Liver (tissue), 9 donors: Measurements from ENCODE around the gene LRRN3. TPM values are rescaled to one million over a fixed set of nuclear protein-coding genes. Genes with fewer than 3 reads are reported as not detected.

Experiments used
- DNase-seq: peaks from one replicate; pipeline ENCODE4 v3.0.0-alpha.2; 2017; ENCODE audit warnings: low spot score
- H3K27ac ChIP-seq, 2 donors: one replicate each; pipeline ENCODE4 v1.7.0; 2013; ENCODE audit warnings: inconsistent platforms in 2 of 2, low read length in 2 of 2, control low read depth in 1 of 2, low read depth in 1 of 2, mild to moderate bottlenecking in 1 of 2
- H3K27me3 ChIP-seq, 4 donors: one replicate each; pipeline versions ENCODE4 v1.6.1 to v1.7.0; 2013; ENCODE audit warnings: low read length in 3 of 4, inconsistent platforms in 1 of 4, mild to moderate bottlenecking in 1 of 4, moderate library complexity in 1 of 4; ENCODE audit not compliant: control insufficient read depth in 4 of 4, insufficient read depth in 4 of 4
- H3K36me3 ChIP-seq, 4 donors: one replicate each; pipeline versions ENCODE4 v1.6.1 to v1.7.0; 2013; ENCODE audit warnings: low read length in 3 of 4, mild to moderate bottlenecking in 3 of 4, low read depth in 1 of 4, moderate library complexity in 1 of 4; ENCODE audit not compliant: control insufficient read depth in 4 of 4, insufficient read depth in 3 of 4
- H3K4me1 ChIP-seq, 4 donors: one replicate each; pipeline versions ENCODE4 v1.6.1 to v1.7.0; 2013; ENCODE audit warnings: low read length in 3 of 4, mild to moderate bottlenecking in 3 of 4, moderate library complexity in 1 of 4; ENCODE audit not compliant: control insufficient read depth in 4 of 4, insufficient read depth in 4 of 4
- H3K4me3 ChIP-seq, 3 donors: one replicate each; pipeline versions ENCODE4 v1.6.1 to v1.7.0; 2013; ENCODE audit warnings: low read length in 3 of 3, control low read depth in 1 of 3, low read depth in 1 of 3, mild to moderate bottlenecking in 1 of 3
- H3K9ac ChIP-seq, 2 donors: one replicate each; pipeline ENCODE4 v1.7.0; 2013; ENCODE audit warnings: low read length in 2 of 2, mild to moderate bottlenecking in 2 of 2, moderate library complexity in 2 of 2, control low read depth in 1 of 2, low read depth in 1 of 2
- H3K9me3 ChIP-seq, 4 donors: one replicate each; pipeline versions ENCODE4 v1.6.1 to v1.7.0; 2013; ENCODE audit warnings: low read length in 3 of 4; ENCODE audit not compliant: control insufficient read depth in 4 of 4
- ATF3 ChIP-seq: IDR thresholded peaks from 2 replicates; pipeline ENCODE4 v1.6.1; 2016; ENCODE audit warnings: antibody characterized with exemption
- CTCF ChIP-seq: fragments of 150-350 bp; IDR thresholded peaks from 2 replicates; pipeline ENCODE4 v1.5.1; 2017; ENCODE audit warnings: improper control_type of control experiment, low read depth, low read length; ENCODE audit not compliant: missing input control
- EGR1 ChIP-seq, 2 donors: IDR thresholded peaks; 2 replicates each; pipeline ENCODE4 v1.6.1; 2016 to 2018; ENCODE audit warnings: antibody characterized with exemption in 2 of 2, low read depth in 2 of 2
- FOXA1 ChIP-seq: IDR thresholded peaks from 2 replicates; pipeline ENCODE4 v1.6.1; 2016; ENCODE audit warnings: antibody characterized with exemption
- FOXA2 ChIP-seq: IDR thresholded peaks from 2 replicates; pipeline ENCODE4 v1.6.1; 2016; ENCODE audit warnings: antibody characterized with exemption
- GABPA ChIP-seq, 2 donors: IDR thresholded peaks in 1 of 2; conservative IDR thresholded peaks in 1 of 2; 2 replicates each; pipeline ENCODE4 v1.6.1; 2016; ENCODE audit warnings: antibody characterized with exemption in 2 of 2, mild to moderate bottlenecking in 1 of 2, moderate library complexity in 1 of 2
- HNF4A ChIP-seq, 2 donors: conservative IDR thresholded peaks; 2 replicates each; pipeline ENCODE4 v1.6.1; 2016; ENCODE audit warnings: antibody characterized with exemption in 2 of 2, mild to moderate bottlenecking in 2 of 2
- HNF4G ChIP-seq: IDR thresholded peaks from 2 replicates; pipeline ENCODE4 v1.6.1; 2016; ENCODE audit warnings: antibody characterized with exemption
- JUND ChIP-seq, 2 donors: IDR thresholded peaks; 2 replicates each; pipeline ENCODE4 v1.6.1; 2016; ENCODE audit warnings: antibody characterized with exemption in 2 of 2
- MAX ChIP-seq: IDR thresholded peaks from 2 replicates; pipeline ENCODE4 v1.6.1; 2016; ENCODE audit warnings: antibody characterized with exemption
- NR2F2 ChIP-seq: IDR thresholded peaks from 2 replicates; pipeline ENCODE4 v1.6.1; 2016; ENCODE audit warnings: antibody characterized with exemption
- RAD21 ChIP-seq, 2 donors: IDR thresholded peaks; 2 replicates each; pipeline ENCODE4 v1.6.1; 2016; ENCODE audit warnings: antibody characterized with exemption in 2 of 2, mild to moderate bottlenecking in 2 of 2
- REST ChIP-seq: IDR thresholded peaks from 2 replicates; pipeline ENCODE4 v1.6.1; 2016; ENCODE audit warnings: antibody characterized with exemption, mild to moderate bottlenecking
- RXRA ChIP-seq, 2 donors: IDR thresholded peaks; 2 replicates each; pipeline ENCODE4 v1.6.1; 2017 to 2018; ENCODE audit warnings: antibody characterized with exemption in 2 of 2, mild to moderate bottlenecking in 1 of 2
- SP1 ChIP-seq: IDR thresholded peaks from 2 replicates; pipeline ENCODE4 v1.6.1; 2018; ENCODE audit warnings: antibody characterized with exemption, mild to moderate bottlenecking
- TAF1 ChIP-seq: conservative IDR thresholded peaks from 2 replicates; pipeline ENCODE4 v1.6.1; 2016; ENCODE audit warnings: antibody characterized with exemption, mild to moderate bottlenecking
- YY1 ChIP-seq: IDR thresholded peaks from 2 replicates; pipeline ENCODE4 v1.6.1; 2016; ENCODE audit warnings: antibody characterized with exemption, mild to moderate bottlenecking
- ZBTB33 ChIP-seq: IDR thresholded peaks from 2 replicates; pipeline ENCODE4 v1.6.1; 2016; ENCODE audit warnings: antibody characterized with exemption
- WGBS: extraction: QIAGEN DNeasy Blood & Tissue Kit; methylation state at CpG from one replicate; pipeline ENCODE4 v1.1.7; 2013; 5-methylcytosine and 5-hydroxymethylcytosine counted together
- polyA plus RNA-seq, 2 donors: library from polyadenylated mRNA; stranded (reverse) in 1 of 2; unstranded in 1 of 2; fragments of 200-250 nt in 1 of 2; fragments of >200 nt in 1 of 2; fragmentation: Nextera tagmentation in 1 of 2; extraction: Ambion mirVana in 1 of 2; gene quantifications; one replicate each; pipeline versions ENCODE4 v1.2.1 to v1.2.3, GENCODE V29; 2013 to 2015
- total RNA-seq, 2 donors: library from RNA; depleted of rRNA; stranded (reverse); fragments of >200 nt; gene quantifications; one replicate each; pipeline ENCODE4 v1.2.3, GENCODE V29; 2014
- donor health status: healthy.
- donor health status: healthy.
- donor health status: healthy.
- donor health status: healthy.
- donor health status: healthy.

LRRN3 gene
- total and polyA plus RNA-seq, 4 donors, result 0.18 to 1.1 (median 0.32) TPM

GRCh38 chr7:111067251-111067650 lies 23.7 kb upstream of the LRRN3 start (continued):
- no peak for TF ChIP-seq MAX

- 88% methylated on average over 2 of the region's 2 CpGs for WGBS
- no peak for TF ChIP-seq RAD21 (IDR thresholded peaks at IDR 0.05)
- no peak for DNase-seq
These were observed 23.2 kb upstream of the LRRN3 start for GRCh38 chr7:111067682-111068081.

GRCh38 chr7:111068618-111069017 lies 22.3 kb upstream of the LRRN3 start:
- no peak for DNase-seq
- H3K27me3 ChIP-seq, result no peaks in the 10 kb centered on the region
- H3K4me1 ChIP-seq, result no peaks in the 10 kb centered on the region
- H3K27ac ChIP-seq, result no peak overlapping the region
- no peaks in the 10 kb centered on the region for H3K9me3 ChIP-seq
- H3K9ac ChIP-seq, result no peak overlapping the region
- no peak overlapping the region for H3K4me3 ChIP-seq
- no peaks in the 10 kb centered on the region for H3K36me3 ChIP-seq
- WGBS, result 85% methylated on average over 2 of the region's 2 CpGs
- no peak for TF ChIP-seq RXRA (IDR thresholded peaks at IDR 0.05)
- no peak for TF ChIP-seq TAF1
- TF ChIP-seq ZBTB33, result no peak
- no peak for TF ChIP-seq RAD21 (IDR thresholded peaks at IDR 0.05)
- TF ChIP-seq FOXA2, result no peak
- no peak for TF ChIP-seq EGR1 (IDR thresholded peaks at IDR 0.05; ENCODE audit: low read depth in 2 of 2)
- no peak for TF ChIP-seq NR2F2
- TF ChIP-seq HNF4A (conservative IDR thresholded peaks at IDR 0.05), result no peak
- TF ChIP-seq FOXA1, result no peak
- TF ChIP-seq CTCF, result no peak
- TF ChIP-seq JUND (IDR thresholded peaks at IDR 0.05), result no peak
- no peak for TF ChIP-seq ATF3
- no peak for TF ChIP-seq HNF4G
- no peak for TF ChIP-seq SP1
- no peak for TF ChIP-seq REST
- no peak for TF ChIP-seq GABPA (IDR thresholded peaks at IDR 0.05 in 1 of 2, conservative IDR thresholded peaks at IDR 0.05 in 1 of 2)
- no peak for TF ChIP-seq YY1

More at GRCh38 chr7:111067682-111068081, 23.2 kb upstream of the LRRN3 start:
- no peaks in the 10 kb centered on the region for H3K27me3 ChIP-seq
- no peak overlapping the region for H3K4me3 ChIP-seq
- H3K9me3 ChIP-seq, result peaks cover 0 to 6% (median under 1%) of the 10 kb centered on the region in 4 donors
- no peaks in the 10 kb centered on the region for H3K4me1 ChIP-seq
- H3K36me3 ChIP-seq, result no peaks in the 10 kb centered on the region
- H3K9ac ChIP-seq, result no peak overlapping the region
- H3K27ac ChIP-seq, result no peak overlapping the region
